ENCODE measurements around the gene RAB31. TPM values are rescaled to one million over a fixed set of nuclear protein-coding genes. Genes with fewer than 3 reads are reported as not detected.

Gene RAB31
- total RNA-seq, 2 donors from 2014 or later, result 107 to 141 TPM

GRCh38 chr18:9708434-9709303 is 568 bp downstream of the RAB31 start:
- intact Hi-C loops (cut with DNase I), result no loop called here

GRCh38 chr18:9709304-9709877 is 1.3 kb downstream of the RAB31 start:
- no peak for DNase-seq (ENCODE audit: low spot score)
- intact Hi-C loops (cut with DNase I), result no loop called here

More at GRCh38 chr18:9708434-9709303, 568 bp downstream of the RAB31 start:
- no peak for DNase-seq (ENCODE audit: low spot score)

GRCh38 chr18:9710037-9710436 is 1.9 kb downstream of the RAB31 start:
- DNase-seq (ENCODE audit: low spot score), result no peak
- intact Hi-C loops (cut with DNase I), result loop anchor here in 1 of 2 donors (10.0 kb wide), 1 partner anchor 205 kb away; the partner anchor contains the start of gene VAPA

GRCh38 chr18:9711361-9712129 is 3.4 kb downstream of the RAB31 start:
- intact Hi-C loops (cut with DNase I), result loop anchor here in 1 of 2 donors (10.0 kb wide), 1 partner anchor 203 kb away; the partner anchor contains the start of gene VAPA
- no peak for DNase-seq (ENCODE audit: low spot score)

GRCh38 chr18:9712130-9712577 is 4.1 kb downstream of the RAB31 start:
- intact Hi-C loops (cut with DNase I), result loop anchor here in 1 of 2 donors (10.0 kb wide), 1 partner anchor 203 kb away; the partner anchor contains the start of gene VAPA
- DNase-seq (ENCODE audit: low spot score), result no peak

GRCh38 chr18:9712611-9713010 is 4.5 kb downstream of the RAB31 start:
- intact Hi-C loops (cut with DNase I), result loop anchor here in 1 of 2 donors (10.0 kb wide), 1 partner anchor 202 kb away; the partner anchor contains the start of gene VAPA
- DNase-seq (ENCODE audit: low spot score), result no peak

- no peak for DNase-seq (ENCODE audit: low spot score)
- intact Hi-C loops (cut with DNase I), result loop anchor here in 1 of 2 donors (10.0 kb wide), 1 partner anchor 200 kb away; the partner anchor contains the start of gene VAPA
These were observed 6.4 kb downstream of the RAB31 start for GRCh38 chr18:9714266-9715087.

- DNase-seq (ENCODE audit: low spot score), result no peak
- intact Hi-C loops (cut with DNase I), result loop anchor here in 1 of 2 donors (10.0 kb wide), 1 partner anchor 200 kb away; the partner anchor contains the start of gene VAPA
These were observed 6.9 kb downstream of the RAB31 start for GRCh38 chr18:9715088-9715343.

GRCh38 chr18:9715978-9716774 is 8.1 kb downstream of the RAB31 start:
- no peak for DNase-seq (ENCODE audit: low spot score)
- intact Hi-C loops (cut with DNase I), result loop anchor here in 1 of 2 donors (10.0 kb wide), 1 partner anchor 199 kb away; the partner anchor contains the start of gene VAPA

GRCh38 chr18:9716780-9717563 is 8.9 kb downstream of the RAB31 start:
- intact Hi-C loops (cut with DNase I), result loop anchor here in 1 of 2 donors (10.0 kb wide), 1 partner anchor 198 kb away; the partner anchor contains the start of gene VAPA
- no peak for DNase-seq (ENCODE audit: low spot score)

GRCh38 chr18:9719421-9719981 is 11.4 kb downstream of the RAB31 start:
- DNase-seq (ENCODE audit: low spot score), result no peak
- intact Hi-C loops (cut with DNase I), result loop anchor here in 1 of 2 donors (10.0 kb wide), 1 partner anchor 195 kb away; the partner anchor contains the start of gene VAPA

- intact Hi-C loops (cut with DNase I), result no loop called here
- DNase-seq (ENCODE audit: low spot score), result no peak
These were observed 12.2 kb downstream of the RAB31 start for GRCh38 chr18:9720327-9720726.

- intact Hi-C loops (cut with DNase I), result no loop called here
These were observed 13.9 kb downstream of the RAB31 start for GRCh38 chr18:9721893-9722550.

GRCh38 chr18:9722691-9723090 is 14.6 kb downstream of the RAB31 start:
- intact Hi-C loops (cut with DNase I), result no loop called here
- DNase-seq (ENCODE audit: low spot score), result no peak

More at GRCh38 chr18:9721893-9722550, 13.9 kb downstream of the RAB31 start:
- no peak for DNase-seq (ENCODE audit: low spot score)

- no peak for DNase-seq (ENCODE audit: low spot score)
- intact Hi-C loops (cut with DNase I), result no loop called here
These were observed 16.9 kb downstream of the RAB31 start for GRCh38 chr18:9724797-9725585.

Measured in posterior vena cava (tissue), 2 donors.